B cell (primary cell): Measurements from ENCODE around the gene DNAJB6. TPM values are rescaled to one million over a fixed set of nuclear protein-coding genes. Genes with fewer than 3 reads are reported as not detected.

Source experiments
- ATAC-seq: fragments of 200-7000 bp; cut with Tn5 transposase; one replicate; pipeline ENCODE4 v1.10.0; 2021; ENCODE audit warnings: low read depth, mild to moderate bottlenecking, moderate number of reproducible peaks, moderate library complexity
- CTCF ChIA-PET: fragments of 350-600 bp; sonication (Branson Sonifier 250); formaldehyde crosslinking; loops from one replicate; lab custom pipeline; 2021; ENCODE audit warnings: antibody characterized with exemption, inconsistent platforms; lab: Charles Lee
- POLR2A ChIA-PET: fragments of 350-600 bp; sonication (Branson Sonifier 250); formaldehyde crosslinking; loops from one replicate; lab custom pipeline; 2021; ENCODE audit warnings: antibody characterized with exemption; lab: Charles Lee
- DNase-seq: peaks from one replicate; pipeline ENCODE4 v3.0.0; 2013
- H2AFZ ChIP-seq: 2 replicates; pipeline ENCODE4 v1.6.1; 2012; ENCODE audit warnings: mild to moderate bottlenecking, low read depth, low read length; ENCODE audit not compliant: insufficient read depth, poor library complexity, severe bottlenecking
- H3K27ac ChIP-seq, 2 donors: 1 replicate in 1 of 2; 2 replicates in 1 of 2; pipeline ENCODE4 v1.5.1; 2012 to 2013; ENCODE audit warnings: low read length in 2 of 2, mild to moderate bottlenecking in 2 of 2, moderate library complexity in 1 of 2
- H3K27me3 ChIP-seq, 4 experiments: fragments of 200-600 bp in 1 of 4; sonication (generic) in 1 of 4; replicated peaks in 1 of 4; 1 replicate in 2 of 4; 2 replicates in 2 of 4; pipeline versions ENCODE4 v1.6.1 to v1.7.0; 2013 to 2016; ENCODE audit warnings: low read length in 3 of 4, mild to moderate bottlenecking in 2 of 4, mixed read lengths in 1 of 4, moderate library complexity in 1 of 4; ENCODE audit not compliant: insufficient read depth in 4 of 4, control insufficient read depth in 3 of 4; ENCODE audit errors: control extremely low read depth in 1 of 4
- H3K36me3 ChIP-seq, 2 experiments: replicated peaks in 1 of 2; 1 replicate in 1 of 2; 2 replicates in 1 of 2; pipeline versions ENCODE4 v1.6.1 to v1.7.1; 2013; ENCODE audit warnings: low read length in 1 of 2; ENCODE audit not compliant: insufficient read depth in 2 of 2, control insufficient read depth in 1 of 2; ENCODE audit errors: control extremely low read depth in 1 of 2, extremely low read depth in 1 of 2
- H3K4me1 ChIP-seq, 2 donors: fragments of 200-600 bp in 1 of 2; sonication (generic) in 1 of 2; 1 replicate in 1 of 2; 2 replicates in 1 of 2; pipeline versions ENCODE4 v1.5.1 to v1.6.1; 2013 to 2017; ENCODE audit warnings: low read length in 2 of 2; ENCODE audit not compliant: control insufficient read depth in 2 of 2, insufficient read depth in 2 of 2
- H3K4me2 ChIP-seq: replicated peaks from 2 replicates; pipeline ENCODE3; 2012; ENCODE audit warnings: mild to moderate bottlenecking, low read depth, low read length; ENCODE audit not compliant: poor library complexity, severe bottlenecking
- H3K4me3 ChIP-seq, 5 experiments: fragments of 200-600 bp in 1 of 5; sonication (generic) in 1 of 5; 1 replicate in 3 of 5; 2 replicates in 2 of 5; pipeline versions ENCODE4 v1.5.1 to v1.7.0; 2011 to 2016; ENCODE audit warnings: low read length in 4 of 5, mild to moderate bottlenecking in 4 of 5, low read depth in 2 of 5, control low read depth in 1 of 5, moderate library complexity in 1 of 5; ENCODE audit not compliant: insufficient read depth in 1 of 5; ENCODE audit errors: control extremely low read depth in 1 of 5, extremely low read depth in 1 of 5
- H3K79me2 ChIP-seq: fragments of 200-600 bp; sonication (generic); one replicate; pipeline ENCODE4 v1.6.0; 2016; ENCODE audit warnings: low read length; ENCODE audit not compliant: control insufficient read depth, insufficient read depth
- H3K9ac ChIP-seq: fragments of 200-600 bp; sonication (generic); 2 replicates; pipeline ENCODE4 v1.6.1; 2017; ENCODE audit warnings: mild to moderate bottlenecking, low read length, moderate library complexity
- H3K9me3 ChIP-seq, 3 donors: one replicate each; pipeline versions ENCODE4 v1.6.1 to v1.7.1; 2013; ENCODE audit warnings: low read length in 2 of 3; ENCODE audit not compliant: control insufficient read depth in 2 of 3, insufficient read depth in 1 of 3; ENCODE audit errors: control extremely low read depth in 1 of 3
- H4K20me1 ChIP-seq: 2 replicates; pipeline ENCODE4 v1.6.0; 2012; ENCODE audit warnings: mild to moderate bottlenecking, low read length; ENCODE audit not compliant: insufficient read depth, control insufficient read depth, poor library complexity, severe bottlenecking
- H3K27ac Mint-ChIP-seq: one replicate; pipeline ENCODE4 v1.8.0; 2021; ENCODE audit warnings: mixed read lengths
- H3K27me3 Mint-ChIP-seq: one replicate; pipeline ENCODE4 v1.8.0; 2021; ENCODE audit warnings: mixed read lengths
- H3K4me1 Mint-ChIP-seq: one replicate; pipeline ENCODE4 v1.8.0; 2021; ENCODE audit warnings: mixed read lengths
- H3K4me3 Mint-ChIP-seq: one replicate; pipeline ENCODE4 v1.8.0; 2021; ENCODE audit warnings: mixed read lengths
- H3K9me3 Mint-ChIP-seq: one replicate; pipeline ENCODE4 v1.8.0; 2022; ENCODE audit warnings: mixed read lengths; ENCODE audit not compliant: insufficient read depth
- EZH2 ChIP-seq: IDR thresholded peaks from 2 replicates; pipeline ENCODE4 v1.6.1; 2012; ENCODE audit warnings: borderline replicate concordance, low read depth, mild to moderate bottlenecking, moderate library complexity, low read length; ENCODE audit not compliant: insufficient read depth, poor library complexity, severe bottlenecking
- WGBS: methylation state at CpG from one replicate; pipeline ENCODE4 v1.1.5; 2013; ENCODE audit warnings: missing lambda C conversion rate; ENCODE audit not compliant: insufficient coverage; 5-methylcytosine and 5-hydroxymethylcytosine counted together
- intact Hi-C: fragments of 100-400 bp; cut with micrococcal nuclease; formaldehyde crosslinking; loops from one replicate; pipeline ENCODE4 v1.10.0; 2022
- polyA plus RNA-seq: library from polyadenylated mRNA; depleted of rRNA; stranded (reverse); fragments of >200 nt; gene quantifications from 2 replicates; pipeline ENCODE4 v1.2.3, GENCODE V29; 2012
- total RNA-seq, 2 donors: library from RNA; stranded (reverse); fragments of 120-200 nt in 1 of 2; gene quantifications; 1 replicate in 1 of 2; 2 replicates in 1 of 2; pipeline versions ENCODE4 v1.2.3 to v1.2.4, GENCODE V29; 2013 to 2022
- TF ChIP-seq, protein P1 (sequence below): fragments of 200-600 bp; IDR thresholded peaks from one replicate; pipeline ENCODE4 v1.8.0; 2022; ENCODE audit warnings: antibody characterized with exemption, mild to moderate bottlenecking

Gene DNAJB6
- total and polyA plus RNA-seq, 2 donors (not counting 1 experiment from before 2014, with no cell fraction given) = 22.4 to 116 TPM

DNA sequence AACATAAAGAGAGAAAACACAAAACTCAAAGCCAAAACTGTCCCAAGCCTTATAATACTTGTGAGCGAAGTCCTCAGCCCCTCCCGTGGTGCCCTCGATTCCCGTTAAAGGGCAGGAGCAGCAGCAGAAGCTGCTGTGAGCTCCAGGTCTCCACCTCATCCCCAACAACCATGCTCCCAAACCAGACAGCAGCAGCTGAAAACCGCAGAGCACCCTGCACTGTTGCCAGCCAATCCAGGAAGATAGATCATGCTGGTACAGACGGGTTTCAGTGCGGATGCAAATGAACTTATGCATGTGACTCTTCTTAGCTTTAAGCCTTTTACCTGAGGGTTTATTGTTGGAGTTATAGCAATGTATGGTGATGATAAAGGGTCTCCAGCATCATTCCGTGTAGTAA, 97.9 kb downstream of the DNAJB6 start:
- no peak overlapping the region for H3K27ac ChIP-seq
- H3K4me2 ChIP-seq = no peak overlapping the region
- H3K9me3 ChIP-seq = peaks cover 0 to 14% (median 0%) of the 10 kb centered on the region in 3 donors
- intact Hi-C loops = no loop called here
- H3K9ac ChIP-seq = no peak overlapping the region
- TF ChIP-seq, protein P1, sequence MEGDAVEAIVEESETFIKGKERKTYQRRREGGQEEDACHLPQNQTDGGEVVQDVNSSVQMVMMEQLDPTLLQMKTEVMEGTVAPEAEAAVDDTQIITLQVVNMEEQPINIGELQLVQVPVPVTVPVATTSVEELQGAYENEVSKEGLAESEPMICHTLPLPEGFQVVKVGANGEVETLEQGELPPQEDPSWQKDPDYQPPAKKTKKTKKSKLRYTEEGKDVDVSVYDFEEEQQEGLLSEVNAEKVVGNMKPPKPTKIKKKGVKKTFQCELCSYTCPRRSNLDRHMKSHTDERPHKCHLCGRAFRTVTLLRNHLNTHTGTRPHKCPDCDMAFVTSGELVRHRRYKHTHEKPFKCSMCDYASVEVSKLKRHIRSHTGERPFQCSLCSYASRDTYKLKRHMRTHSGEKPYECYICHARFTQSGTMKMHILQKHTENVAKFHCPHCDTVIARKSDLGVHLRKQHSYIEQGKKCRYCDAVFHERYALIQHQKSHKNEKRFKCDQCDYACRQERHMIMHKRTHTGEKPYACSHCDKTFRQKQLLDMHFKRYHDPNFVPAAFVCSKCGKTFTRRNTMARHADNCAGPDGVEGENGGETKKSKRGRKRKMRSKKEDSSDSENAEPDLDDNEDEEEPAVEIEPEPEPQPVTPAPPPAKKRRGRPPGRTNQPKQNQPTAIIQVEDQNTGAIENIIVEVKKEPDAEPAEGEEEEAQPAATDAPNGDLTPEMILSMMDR = no peak
- no peak for TF ChIP-seq EZH2
- no peaks in the 10 kb centered on the region for H3K9me3 Mint-ChIP-seq
- no peaks in the 10 kb centered on the region for H4K20me1 ChIP-seq
- H3K27ac Mint-ChIP-seq = no peak overlapping the region
- no peak overlapping the region for H3K4me3 ChIP-seq
- H3K4me1 Mint-ChIP-seq = peaks cover 14% of the 10 kb centered on the region
- H2AFZ ChIP-seq = no peak overlapping the region
- no peaks in the 10 kb centered on the region for H3K79me2 ChIP-seq
- peaks cover 16% of the 10 kb centered on the region for H3K27me3 Mint-ChIP-seq
- no peaks in the 10 kb centered on the region for H3K36me3 ChIP-seq
- no peak overlapping the region for H3K4me3 Mint-ChIP-seq
- ChIA-PET POLR2A (no interaction called here), CTCF (interaction anchor here (1.7 kb wide), 1 partner anchor 17 kb away, joined by 4 read pairs; no protein-coding TSS in a partner anchor)
- peaks cover 4 to 9% of the 10 kb centered on the region in 2 donors for H3K4me1 ChIP-seq
- DNase-seq (no peak), ATAC-seq (no peak)
- peaks cover 0 to 6% (median 0%) of the 10 kb centered on the region in 4 experiments for H3K27me3 ChIP-seq
- 85% methylated on average over 7 of the region's 8 CpGs for WGBS

DNA sequence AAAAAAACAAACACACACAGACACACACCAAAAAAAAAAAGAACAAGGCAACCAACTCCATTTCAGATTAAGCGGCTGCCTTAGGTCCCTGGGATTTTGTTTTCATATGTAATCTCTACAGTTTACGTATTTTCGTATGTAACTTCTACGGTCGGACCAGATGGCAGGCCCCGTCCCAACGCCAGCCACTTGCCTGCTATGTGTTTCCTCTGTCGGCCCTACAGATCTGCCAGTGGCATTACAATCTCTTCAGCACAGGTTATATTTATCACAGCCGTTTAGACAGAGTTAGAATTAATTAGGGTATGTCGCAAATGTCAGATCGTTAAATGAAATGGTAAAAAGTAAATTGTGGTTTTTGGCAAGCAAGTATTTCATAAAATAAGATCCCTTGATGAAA, 99.3 kb downstream of the DNAJB6 start:
- POLR2A ChIA-PET = no interaction called here
- peaks cover 0 to 14% (median 0%) of the 10 kb centered on the region in 3 donors for H3K9me3 ChIP-seq
- H3K27ac ChIP-seq = no peak overlapping the region
- no peak overlapping the region for H3K4me2 ChIP-seq
- H3K36me3 ChIP-seq = no peaks in the 10 kb centered on the region
- H2AFZ ChIP-seq = no peak overlapping the region
- no peak for DNase-seq
- H3K4me3 ChIP-seq = no peak overlapping the region
- Mint-ChIP-seq H3K27ac (no peak overlapping the region), H3K4me1 (peaks cover 14% of the 10 kb centered on the region), H3K4me3 (no peak overlapping the region), H3K27me3 (peaks cover 16% of the 10 kb centered on the region), H3K9me3 (no peaks in the 10 kb centered on the region)
- no peak for ATAC-seq
- peaks cover 4 to 9% of the 10 kb centered on the region in 2 donors for H3K4me1 ChIP-seq
- CTCF ChIA-PET = no interaction called here
- H3K79me2 ChIP-seq = no peaks in the 10 kb centered on the region
- intact Hi-C loops = no loop called here
- H4K20me1 ChIP-seq = no peaks in the 10 kb centered on the region
- TF ChIP-seq, protein P1 = no peak
- no peak for TF ChIP-seq EZH2
- H3K9ac ChIP-seq = no peak overlapping the region
- H3K27me3 ChIP-seq = peaks cover 0 to 6% (median 0%) of the 10 kb centered on the region in 4 experiments
- WGBS = 88% methylated on average over 6 of the region's 11 CpGs
